Fibroblast of skin of right biceps (primary cell): ENCODE measurements around the gene LYSMD3.

Experiments
- DNase-seq: peaks from one replicate; pipeline ENCODE4 v3.0.0-alpha.2; 2013

The LYSMD3 gene

GRCh38 chr5:90546216-90546837 is 16.9 kb upstream of the LYSMD3 start:
- DNase-seq: peak; percentile 19

GRCh38 chr5:90545511-90545910 is 16.1 kb upstream of the LYSMD3 start:
- DNase-seq: no peak

GRCh38 chr5:90542827-90543519 is 13.6 kb upstream of the LYSMD3 start:
- no peak for DNase-seq

- DNase-seq: no peak
Observed at GRCh38 chr5:90534922-90535321, 5.5 kb upstream of the LYSMD3 start.

GRCh38 chr5:90533794-90534193 is 4.4 kb upstream of the LYSMD3 start:
- no peak for DNase-seq

- DNase-seq: no peak
Observed at GRCh38 chr5:90530736-90531487, 1.5 kb upstream of the LYSMD3 start.

- DNase-seq: peak; percentile 85
Observed at GRCh38 chr5:90529939-90530677, 724 bp upstream of the LYSMD3 start.

- peak; percentile 22 for DNase-seq
Observed at GRCh38 chr5:90528601-90529193, 687 bp downstream of the LYSMD3 start.

- no peak for DNase-seq
Observed at GRCh38 chr5:90519081-90519480, 10.3 kb downstream of the LYSMD3 start.

GRCh38 chr5:90518661-90519060 is 10.7 kb downstream of the LYSMD3 start:
- DNase-seq: peak; percentile 28

- DNase-seq: no peak
Observed at GRCh38 chr5:90514520-90514919, 14.9 kb downstream of the LYSMD3 start.

- DNase-seq: no peak
Observed at GRCh38 chr5:90510438-90510837, 18.9 kb downstream of the LYSMD3 start.

GRCh38 chr5:90506221-90506620 is 23.2 kb downstream of the LYSMD3 start:
- no peak for DNase-seq

- no peak for DNase-seq
Observed at GRCh38 chr5:90504743-90505142, 24.6 kb downstream of the LYSMD3 start.

GRCh38 chr5:90503596-90503995 is 25.8 kb downstream of the LYSMD3 start:
- DNase-seq: no peak

GRCh38 chr5:90495146-90495545 is 34.2 kb downstream of the LYSMD3 start:
- no peak for DNase-seq

GRCh38 chr5:90494043-90494442 is 35.3 kb downstream of the LYSMD3 start:
- DNase-seq: no peak

GRCh38 chr5:90488791-90489190 is 40.6 kb downstream of the LYSMD3 start:
- DNase-seq: peak; percentile 80

- peak; percentile 19 for DNase-seq
Observed at GRCh38 chr5:90484540-90484939, 44.8 kb downstream of the LYSMD3 start.

GRCh38 chr5:90483206-90483605 is 46.2 kb downstream of the LYSMD3 start:
- DNase-seq: peak; percentile 4

- no peak for DNase-seq
Observed at GRCh38 chr5:90480699-90481098, 48.7 kb downstream of the LYSMD3 start.

GRCh38 chr5:90479611-90480385 is 49.6 kb downstream of the LYSMD3 start:
- peak; percentile 54 for DNase-seq
